GM19193 (cell line): ENCODE measurements around the gene NAA80.
A peak's percentile ranks its signal among the peaks of the same experiment; 100 is the strongest.

ENCODE experiments used
- POLR2A ChIP-seq: IDR thresholded peaks from 4 replicates; pipeline ENCODE4 v1.6.1; 2011; ENCODE audit not compliant: insufficient read depth, insufficient read length; ENCODE audit errors: extremely low read depth

NAA80 gene

DNA sequence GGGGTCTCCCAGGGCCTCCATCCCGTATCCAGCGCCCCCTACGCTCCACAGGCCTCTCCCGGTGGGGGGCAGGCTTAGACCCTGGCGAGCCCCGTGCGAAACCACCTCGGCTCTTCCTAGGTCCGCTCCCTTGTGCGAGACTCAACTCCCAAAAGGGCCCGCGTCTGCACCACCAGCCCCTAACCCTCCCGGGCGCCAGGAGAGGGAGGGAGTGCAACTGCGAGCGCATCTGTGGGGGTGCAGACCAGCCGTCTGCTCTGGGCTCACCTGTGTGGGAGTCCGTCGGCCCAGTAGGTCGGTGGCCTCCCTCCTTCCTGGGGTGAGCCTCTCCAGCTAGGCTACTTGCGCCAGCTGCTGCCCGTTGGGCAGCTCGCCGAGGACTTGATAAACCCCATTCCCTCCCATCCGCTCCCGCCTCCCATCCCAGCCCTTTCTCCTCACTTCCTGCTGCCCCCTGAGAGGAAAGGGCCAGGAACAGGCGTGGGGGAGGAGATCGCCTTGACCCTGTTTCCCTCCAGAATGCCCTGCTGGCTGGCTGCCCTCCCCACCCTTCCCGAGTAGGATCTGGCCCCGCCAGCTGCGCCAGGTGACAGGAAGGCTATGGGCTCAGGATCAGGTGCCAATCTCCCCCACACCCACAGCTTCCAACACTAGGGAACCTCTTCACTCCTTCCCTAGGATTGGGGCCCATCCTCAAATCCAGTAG, 23.3 kb upstream of the NAA80 start, which contains the start of gene HYAL2:
Gene HYAL2 (minus strand): TSS at position 360 of the 706 bp plus-strand sequence. CDS start 2,256 bp downstream, outside the sequence.
- no peak for TF ChIP-seq POLR2A

DNA sequence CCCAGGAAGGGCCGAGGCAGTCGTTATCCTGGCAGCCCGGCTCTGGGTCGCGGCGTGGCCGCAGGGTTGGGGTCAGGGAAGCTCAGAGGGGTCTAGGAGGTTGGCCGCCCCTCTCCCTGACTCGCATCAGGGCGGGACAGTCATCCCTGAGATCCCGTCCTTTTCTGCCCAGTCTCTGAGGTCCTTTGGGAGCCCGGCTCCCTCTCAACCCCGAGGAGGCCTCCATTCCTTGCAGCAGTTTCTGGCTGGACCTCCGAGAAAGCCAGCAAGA, 22.8 kb upstream of the NAA80 start:
- TF ChIP-seq POLR2A, result no peak

DNA sequence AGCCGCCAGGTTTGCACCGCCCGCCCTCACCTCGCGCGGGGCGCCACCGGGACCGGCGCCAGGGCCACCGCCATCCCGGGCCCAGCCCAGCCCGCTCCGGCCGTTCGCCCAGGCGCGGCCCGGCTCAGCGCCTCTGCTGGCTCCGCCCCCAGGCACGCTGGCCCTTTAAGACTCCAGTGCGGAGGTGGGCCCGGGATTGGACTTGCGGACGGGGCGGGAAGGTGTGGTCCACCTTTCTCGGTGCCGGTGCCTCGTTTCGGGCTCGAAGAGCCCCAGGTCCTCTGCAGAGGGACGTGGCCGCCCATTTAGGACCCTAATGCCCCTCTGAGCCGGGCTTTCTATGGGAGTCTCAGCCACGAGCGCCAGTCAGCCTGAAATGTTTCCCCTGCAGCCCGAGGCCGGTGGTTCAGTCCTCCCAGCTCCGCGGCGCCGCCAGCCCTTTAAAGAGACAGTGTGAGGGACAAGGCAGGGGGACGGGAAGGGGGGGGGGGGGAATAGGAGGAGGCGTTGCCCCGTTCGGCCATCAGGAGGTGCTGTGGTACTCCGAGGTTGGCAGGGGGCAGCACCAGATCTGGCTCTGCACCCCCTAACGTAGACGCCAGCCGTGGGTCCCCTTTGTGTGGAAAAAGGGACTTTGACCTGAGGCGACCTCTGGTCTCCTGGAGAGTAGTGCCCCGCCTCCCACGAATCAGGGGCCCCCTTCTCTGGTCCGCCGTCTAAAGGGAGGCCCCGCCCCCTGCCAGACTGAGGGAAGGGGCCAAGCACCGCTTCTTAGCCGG, 22.3 kb upstream of the NAA80 start:
- TF ChIP-seq POLR2A, result peak; percentile 58

DNA sequence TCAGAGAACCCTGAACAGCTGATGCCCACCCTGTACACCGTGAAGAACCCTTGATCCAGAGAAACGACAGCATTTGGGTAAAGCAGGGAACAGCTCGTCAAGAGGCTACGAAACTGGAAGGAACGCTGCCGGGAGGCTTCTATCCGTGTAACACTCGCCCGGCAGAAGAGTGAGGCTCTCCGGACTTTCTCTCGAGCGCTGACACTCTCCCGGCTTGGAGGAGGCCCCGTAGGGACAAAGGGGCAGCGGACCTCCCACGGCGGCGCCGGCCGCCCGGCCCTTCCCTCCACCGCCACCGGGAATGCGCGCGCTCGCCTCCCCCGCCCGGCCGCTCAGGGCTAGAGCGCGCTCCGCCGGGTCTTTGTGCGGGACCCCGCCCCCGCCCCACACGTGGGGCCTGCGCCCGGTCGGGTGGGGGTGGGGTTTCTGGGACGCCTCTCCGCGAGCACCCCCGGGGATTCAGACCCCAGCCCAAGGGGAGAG, 21.7 kb upstream of the NAA80 start:
- no peak for TF ChIP-seq POLR2A

DNA sequence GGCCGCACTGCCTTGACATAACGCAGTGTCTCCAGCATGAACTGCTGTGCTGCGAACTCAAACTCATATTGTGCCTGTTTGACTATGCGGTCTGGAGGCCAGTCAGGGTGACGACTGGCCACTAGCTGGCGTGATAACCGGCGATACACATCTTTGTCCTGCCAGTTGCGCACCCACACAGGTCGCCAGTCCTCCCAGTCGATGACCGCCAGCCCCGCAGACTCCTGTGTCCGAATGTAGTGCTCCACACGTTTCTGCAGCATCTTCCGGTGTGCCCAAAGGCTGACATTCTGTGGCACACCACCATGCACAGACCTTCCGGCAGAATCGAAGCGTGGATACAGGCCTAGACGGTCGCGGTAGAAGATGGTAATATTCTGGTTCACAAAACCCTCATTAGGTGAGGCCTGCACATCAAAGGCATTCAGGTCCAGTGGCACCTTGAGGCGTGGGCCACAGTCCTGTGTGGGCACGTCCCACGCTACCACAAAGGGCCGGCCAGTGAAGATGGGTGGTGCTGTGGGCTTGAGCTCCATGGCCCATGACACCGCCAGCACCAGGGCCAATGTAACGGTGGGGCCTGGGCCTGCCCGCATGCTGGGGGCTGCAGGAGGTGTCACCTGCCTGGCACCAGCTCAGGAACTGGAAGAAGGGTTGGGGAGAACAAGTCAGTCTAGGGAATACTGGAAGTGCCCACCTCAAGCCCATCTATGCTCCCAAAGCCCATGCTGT, 20.9 kb upstream of the NAA80 start:
- no peak for TF ChIP-seq POLR2A

DNA sequence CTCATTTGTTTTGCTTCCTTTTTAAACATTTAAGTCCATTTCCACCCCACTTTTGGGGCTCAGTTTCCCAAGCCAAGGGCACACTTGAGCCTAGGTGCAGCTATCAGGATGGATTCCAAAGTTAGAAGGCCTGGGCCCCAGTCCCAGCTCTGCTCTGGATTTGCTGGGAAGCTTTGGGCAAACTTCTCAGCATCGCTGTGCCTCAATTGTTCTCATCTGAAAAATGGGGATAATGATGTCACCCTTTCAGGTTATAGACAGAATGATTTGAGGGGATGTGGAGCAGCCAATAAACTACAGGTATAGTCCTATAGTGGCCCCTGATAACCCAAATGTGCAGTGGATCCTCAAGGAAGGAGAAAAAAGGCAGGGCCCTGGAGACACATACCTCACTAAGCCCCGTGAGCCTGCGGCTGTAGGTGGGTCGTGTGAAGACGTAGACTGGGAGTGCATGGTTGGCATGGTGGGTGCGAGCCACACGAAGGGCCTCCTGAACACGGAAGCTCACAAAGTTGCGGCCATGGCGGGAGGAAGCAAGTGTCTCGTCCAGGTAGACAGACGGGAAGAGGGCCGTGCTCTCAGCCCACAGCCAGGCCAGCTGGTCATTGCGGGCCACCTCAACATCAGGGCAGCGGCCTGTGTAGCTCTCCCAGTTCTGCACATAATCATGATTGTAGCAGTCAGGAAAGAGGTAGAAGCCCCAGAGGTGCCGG, 20.1 kb upstream of the NAA80 start:
- TF ChIP-seq POLR2A, result no peak

DNA sequence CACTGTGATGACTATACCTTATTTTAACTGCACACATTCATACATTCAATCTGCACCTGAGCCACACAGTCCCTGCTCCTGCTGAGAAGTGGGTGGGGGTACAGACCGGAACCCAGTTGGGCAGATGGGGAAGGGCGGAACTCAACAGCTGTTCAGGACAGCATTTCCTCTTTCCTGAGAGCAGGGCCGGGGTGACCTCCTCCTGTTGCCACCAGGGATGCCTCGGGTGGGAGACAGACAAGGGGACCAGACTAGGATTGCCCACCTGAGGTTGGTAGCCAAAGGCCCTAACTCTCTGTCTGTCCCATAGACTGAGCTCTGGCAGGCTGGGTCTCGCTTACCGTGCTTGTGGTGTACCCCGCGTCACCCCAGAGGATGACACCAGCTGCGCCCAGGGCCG, 19.4 kb upstream of the NAA80 start:
- TF ChIP-seq POLR2A, result no peak

DNA sequence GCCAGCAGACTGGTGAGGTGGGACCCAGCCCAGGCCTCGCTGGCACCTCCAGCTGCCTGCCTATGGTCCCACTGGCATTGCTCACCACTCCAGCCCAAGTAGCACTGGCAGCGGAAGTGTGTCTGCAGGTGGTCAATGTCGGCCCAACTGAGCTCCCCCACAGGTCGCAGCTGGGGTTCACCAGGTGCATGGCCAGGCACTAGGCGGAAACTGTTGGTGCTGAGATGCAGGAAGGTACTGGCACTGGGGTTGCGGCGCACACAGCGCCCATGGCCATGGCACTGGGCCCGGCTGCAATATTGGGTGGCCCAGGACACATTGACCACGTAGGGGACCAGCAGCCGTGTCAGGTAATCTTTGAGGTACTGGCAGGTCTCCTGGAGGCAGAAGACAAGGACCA, 19.0 kb upstream of the NAA80 start:
- no peak for TF ChIP-seq POLR2A

DNA sequence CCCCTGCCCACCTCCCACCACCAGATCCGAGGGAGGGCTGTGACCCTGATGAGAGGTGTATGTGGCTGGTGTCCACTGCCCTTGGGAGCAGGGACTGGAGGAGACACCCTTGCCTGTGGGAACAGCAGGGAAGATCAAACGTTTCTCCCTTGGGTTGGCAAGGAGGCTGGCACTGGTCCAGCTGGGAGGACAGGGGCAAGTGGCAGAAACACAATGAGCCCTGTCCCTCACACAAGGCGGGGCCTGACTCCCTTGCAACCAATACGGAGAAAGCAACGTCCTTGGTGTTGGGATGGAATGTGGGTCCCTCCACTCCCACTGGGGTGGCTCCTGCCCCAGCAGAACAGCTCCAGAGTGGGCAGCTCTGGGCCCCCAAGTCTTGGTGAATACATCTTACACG, 18.1 kb upstream of the NAA80 start:
- TF ChIP-seq POLR2A, result no peak

DNA sequence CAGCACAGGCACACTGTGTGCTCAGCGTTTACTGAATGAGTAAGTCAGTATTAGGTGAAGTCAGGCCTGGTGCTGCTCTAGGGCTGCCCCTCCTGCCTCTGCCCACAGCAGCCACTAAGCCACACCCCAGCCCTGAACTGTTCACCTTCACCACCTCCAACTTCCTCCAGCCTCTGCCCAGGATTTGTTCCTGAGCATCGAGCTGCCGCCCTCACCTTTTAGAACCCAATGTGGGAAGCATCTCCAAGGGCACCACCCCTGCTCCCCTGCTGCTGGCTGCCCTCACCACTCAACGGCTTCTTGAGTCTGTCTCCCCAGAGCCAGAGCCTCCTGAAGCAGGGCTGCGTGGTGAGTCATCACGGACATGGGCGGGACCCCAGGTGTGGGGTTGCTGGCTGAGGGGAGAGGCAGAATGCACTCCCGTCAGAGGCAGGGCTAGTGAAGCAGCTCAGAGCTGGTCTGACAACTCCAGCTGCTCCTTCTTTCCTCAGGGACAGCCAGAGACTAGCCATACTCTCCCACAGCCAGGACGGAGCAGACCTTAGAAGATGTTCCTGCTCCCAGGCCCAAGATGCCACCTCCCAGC, 17.5 kb upstream of the NAA80 start:
- no peak for TF ChIP-seq POLR2A

DNA sequence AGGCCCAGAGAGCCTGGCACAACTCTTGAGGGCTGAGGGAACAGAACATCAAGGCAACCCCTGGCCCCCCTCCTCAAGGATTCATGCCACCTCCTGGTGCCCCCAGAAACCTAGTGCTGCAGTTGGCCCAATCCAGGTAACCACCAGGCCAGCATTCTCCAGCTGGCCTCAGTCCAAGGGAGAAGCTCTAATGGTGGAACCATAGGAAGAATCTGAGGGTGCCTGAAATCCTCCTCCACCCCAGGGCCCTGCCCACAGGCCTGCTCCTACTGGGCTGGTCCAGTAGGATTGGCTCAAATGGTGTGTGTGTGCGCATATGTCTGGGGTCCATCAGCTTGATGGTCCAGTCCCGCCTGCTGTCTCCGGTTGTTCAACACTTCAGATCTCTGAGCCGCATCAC, 15.6 kb upstream of the NAA80 start:
- TF ChIP-seq POLR2A, result no peak

DNA sequence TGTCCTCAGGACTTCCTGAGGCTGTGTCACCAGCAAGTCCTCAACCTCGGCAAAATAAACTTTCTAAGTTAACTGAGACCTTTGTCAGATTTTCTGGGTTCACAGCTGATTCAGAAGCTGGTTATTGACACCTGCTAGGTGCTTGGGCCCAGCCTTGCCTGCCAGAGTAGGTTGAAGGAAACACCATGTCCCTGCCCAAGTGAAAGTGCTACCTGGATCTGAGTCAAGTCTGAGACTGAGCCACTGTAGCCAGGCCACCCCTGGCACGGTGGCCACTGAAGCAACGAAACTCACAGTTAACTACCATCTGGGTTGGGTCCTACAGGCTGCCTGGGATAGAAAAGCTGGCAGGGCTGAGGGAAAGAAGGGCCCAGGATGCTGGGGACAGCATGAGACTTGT, 15.1 kb upstream of the NAA80 start:
- no peak for TF ChIP-seq POLR2A

DNA sequence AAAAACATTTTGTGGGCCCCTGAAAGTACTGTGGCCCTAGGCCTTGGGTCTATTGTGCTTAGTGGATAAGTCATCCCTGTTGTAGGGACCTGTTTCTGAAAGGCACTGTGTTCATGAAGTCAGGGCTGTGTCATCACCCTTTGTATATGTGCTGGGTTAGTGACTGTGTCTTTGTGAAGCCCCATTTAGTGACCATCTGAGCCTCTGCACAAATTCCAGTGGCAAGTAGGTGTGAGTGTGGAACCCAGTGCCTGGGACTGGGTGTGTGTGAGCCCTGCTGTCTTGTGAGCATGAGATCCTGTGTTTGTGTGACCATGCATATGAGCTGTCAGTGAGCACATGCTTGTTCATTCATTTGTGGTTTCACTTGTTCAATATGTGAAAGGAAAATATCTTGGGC, 5.4 kb upstream of the NAA80 start:
- no peak for TF ChIP-seq POLR2A

DNA sequence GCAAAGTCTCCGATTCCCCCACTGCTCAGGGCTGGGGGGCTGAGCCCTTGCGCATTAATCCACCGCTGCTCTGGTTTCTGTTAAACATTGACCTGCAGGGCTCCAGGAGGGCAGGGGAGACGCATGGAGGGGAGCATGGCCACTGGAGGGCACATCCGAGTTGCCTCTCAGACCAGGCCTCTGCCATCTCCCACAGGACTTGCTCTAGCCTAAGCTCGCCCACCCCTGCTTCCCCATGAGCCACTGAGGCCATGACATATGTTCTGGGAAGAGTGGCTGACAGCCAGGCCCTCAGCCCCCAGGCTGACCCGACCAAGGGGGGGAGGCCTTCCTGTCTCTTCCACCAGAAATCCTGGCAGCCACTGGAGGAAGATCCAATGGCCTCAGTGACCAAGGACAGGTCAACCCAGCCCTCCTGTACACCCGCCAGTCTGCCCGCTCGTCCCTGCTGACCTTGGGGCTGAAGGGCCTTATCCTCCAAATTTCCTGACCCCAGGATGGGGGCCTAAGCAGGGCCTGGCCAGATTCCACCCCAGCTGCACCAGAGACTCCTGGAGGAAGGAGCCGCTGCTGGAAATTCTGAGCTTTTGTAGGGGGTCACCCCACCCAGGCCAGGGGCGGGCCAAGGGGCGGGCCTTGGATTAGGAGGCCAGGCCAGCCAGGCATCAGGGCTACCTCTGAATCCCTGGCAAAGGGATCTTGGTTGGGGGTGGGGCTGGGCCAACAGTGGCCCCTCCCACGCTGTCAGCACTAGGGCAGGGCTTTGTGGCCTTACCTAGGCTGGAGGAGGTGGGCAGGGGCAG, 4.0 kb upstream of the NAA80 start, which contains the start of gene HYAL1:
Gene HYAL1 (minus strand): TSS at position 562 of the 803 bp plus-strand sequence. CDS start 618 bp downstream, outside the sequence.
- no peak for TF ChIP-seq POLR2A
